NCI-H2196 (cell line): ENCODE measurements around the gene C19orf25.

Experiments used
- DNase-seq: peaks from one replicate; lab custom pipeline; 2025; ENCODE audit not compliant: unreplicated experiment; lab: John Stamatoyannopoulos, UW

Gene C19orf25

GRCh38 chr19:1466461-1467214 lies 12.4 kb downstream of the C19orf25 start:
- DNase-seq: no peak

- DNase-seq: no peak
Measured at GRCh38 chr19:1466018-1466460, 13.0 kb downstream of the C19orf25 start.

GRCh38 chr19:1465191-1466016 lies 13.6 kb downstream of the C19orf25 start:
- DNase-seq: no peak

- no peak for DNase-seq
Measured at GRCh38 chr19:1461862-1462261, 17.2 kb downstream of the C19orf25 start.

- DNase-seq: no peak
Measured at GRCh38 chr19:1460033-1460995, 18.7 kb downstream of the C19orf25 start.

- no peak for DNase-seq
Measured at GRCh38 chr19:1459479-1459878, 19.5 kb downstream of the C19orf25 start.

GRCh38 chr19:1457892-1458291 lies 21.1 kb downstream of the C19orf25 start:
- DNase-seq: no peak

GRCh38 chr19:1457031-1457739 lies 21.8 kb downstream of the C19orf25 start:
- DNase-seq: no peak

- DNase-seq: no peak
Measured at GRCh38 chr19:1456121-1456900, 22.7 kb downstream of the C19orf25 start.

- peak; percentile 98 for DNase-seq
Measured at GRCh38 chr19:1455336-1456120, 23.5 kb downstream of the C19orf25 start.

GRCh38 chr19:1455002-1455335 lies 24.0 kb downstream of the C19orf25 start:
- peak; percentile 70 for DNase-seq

GRCh38 chr19:1453525-1454364 lies 25.3 kb downstream of the C19orf25 start:
- DNase-seq: peak; percentile 63

GRCh38 chr19:1452802-1453524 lies 26.1 kb downstream of the C19orf25 start:
- no peak for DNase-seq

GRCh38 chr19:1451916-1452801 lies 26.9 kb downstream of the C19orf25 start:
- DNase-seq: no peak

GRCh38 chr19:1450735-1451731 lies 28.0 kb downstream of the C19orf25 start:
- no peak for DNase-seq
